SW 1271 (cell line): ENCODE data around the gene FAM184A.
"Not testable (repeated sequence)": the region's sequence is repeated elsewhere in the genome, so short reads cannot be mapped to it uniquely, and the experiment has no call there.

Experiments used
- DNase-seq, 2 experiments: peaks; one replicate each; lab custom pipeline; 2025; lab: John Stamatoyannopoulos, UW

FAM184A gene

DNA sequence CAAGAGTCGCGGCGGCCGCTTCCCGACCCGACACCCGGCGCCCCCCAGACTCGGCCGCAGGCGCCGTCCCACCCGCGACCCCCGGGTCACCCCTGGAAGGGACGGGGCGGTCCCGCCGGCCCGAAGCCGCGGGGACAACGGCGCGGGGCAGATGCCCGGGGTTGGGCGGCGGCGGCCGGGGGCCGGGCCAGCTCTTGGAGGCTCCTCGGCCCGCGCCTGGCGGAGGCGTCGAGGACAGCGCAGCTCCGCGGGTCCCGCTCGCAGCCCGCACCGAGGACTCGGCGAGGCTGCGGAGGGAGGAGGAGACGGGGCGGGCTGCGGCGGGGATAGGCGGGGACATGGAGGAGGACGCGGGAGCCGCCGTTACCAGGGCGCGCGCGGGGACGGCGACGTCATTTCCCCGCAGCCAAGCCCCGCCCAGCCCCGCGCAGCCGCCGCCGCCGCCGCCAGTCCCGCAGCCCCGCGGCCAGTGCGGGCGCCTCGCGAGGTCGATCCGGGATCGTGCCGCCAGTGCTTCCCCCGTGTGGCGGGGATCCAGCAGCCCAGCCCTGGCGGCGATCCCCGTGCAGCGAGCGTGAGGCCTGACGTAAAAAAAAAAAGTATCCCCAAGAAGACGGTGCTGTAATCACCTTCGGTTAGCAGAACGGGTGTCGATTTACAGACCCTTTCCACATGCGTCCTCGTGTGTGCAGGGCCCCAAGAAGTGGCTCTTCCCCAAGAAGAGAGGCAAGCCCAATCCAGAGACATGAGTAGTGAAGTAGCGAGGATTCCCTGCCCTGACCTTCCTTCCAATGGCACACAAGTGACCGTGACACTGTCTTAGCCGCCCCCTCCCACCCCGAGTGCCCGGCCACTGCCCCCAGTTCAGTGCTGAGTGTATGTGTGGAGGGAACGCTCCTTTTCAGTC lies at the start of gene FAM184A:
TSS of gene FAM184A (minus strand) at position 289 of the 907 bp plus-strand sequence. CDS start 365 bp downstream, outside the sequence.
- DNase-seq = peak; percentile 32 to 53

- no peak for DNase-seq
These were observed 49.2 kb upstream of the FAM184A start for GRCh38 chr6:119127627-119128026.

GRCh38 chr6:119126826-119127225 lies 48.4 kb upstream of the FAM184A start:
- no peak for DNase-seq

GRCh38 chr6:119126140-119126539 lies 47.7 kb upstream of the FAM184A start:
- DNase-seq = no peak

DNA sequence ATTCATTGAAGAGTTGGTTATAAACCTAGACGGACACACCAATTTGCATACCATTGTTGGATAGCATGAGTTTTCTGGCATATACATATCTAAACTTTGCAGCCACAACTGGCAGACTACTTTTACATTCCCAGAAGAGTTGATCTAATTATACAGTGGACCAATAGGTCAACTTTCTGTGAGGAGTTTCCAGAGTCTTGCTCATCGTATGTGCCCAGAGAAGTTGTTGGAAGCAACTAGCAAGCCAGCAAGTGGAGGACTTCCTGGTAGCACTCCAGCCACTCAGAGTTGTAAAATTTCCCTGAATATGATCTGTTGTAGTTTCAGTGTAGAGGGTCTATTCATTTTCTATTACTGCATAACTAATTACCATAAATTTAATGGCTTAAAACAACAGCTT lies 47.1 kb upstream of the FAM184A start:
- DNase-seq = no peak

GRCh38 chr6:119124079-119124824 lies 45.8 kb upstream of the FAM184A start:
- no peak for DNase-seq

DNA sequence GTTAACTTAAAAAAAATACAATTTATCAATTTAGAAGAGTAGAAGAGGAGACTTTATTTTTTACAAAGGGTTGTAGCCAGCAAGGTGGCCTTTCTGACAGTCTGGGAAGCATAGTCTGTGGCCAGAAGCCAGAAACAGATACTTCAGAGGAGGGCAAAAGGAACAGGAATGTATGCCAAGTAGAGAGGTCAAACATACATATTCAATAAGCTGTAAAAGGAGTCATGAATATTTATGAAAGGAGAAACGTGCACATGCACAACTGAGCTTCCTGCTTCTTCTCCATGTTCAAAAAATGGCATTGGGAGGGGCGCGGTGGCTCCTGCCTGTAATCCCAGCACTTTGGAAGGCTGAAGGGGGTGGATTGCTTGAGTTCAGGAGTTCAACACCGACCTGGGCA lies 43.9 kb upstream of the FAM184A start:
- no peak for DNase-seq

DNA sequence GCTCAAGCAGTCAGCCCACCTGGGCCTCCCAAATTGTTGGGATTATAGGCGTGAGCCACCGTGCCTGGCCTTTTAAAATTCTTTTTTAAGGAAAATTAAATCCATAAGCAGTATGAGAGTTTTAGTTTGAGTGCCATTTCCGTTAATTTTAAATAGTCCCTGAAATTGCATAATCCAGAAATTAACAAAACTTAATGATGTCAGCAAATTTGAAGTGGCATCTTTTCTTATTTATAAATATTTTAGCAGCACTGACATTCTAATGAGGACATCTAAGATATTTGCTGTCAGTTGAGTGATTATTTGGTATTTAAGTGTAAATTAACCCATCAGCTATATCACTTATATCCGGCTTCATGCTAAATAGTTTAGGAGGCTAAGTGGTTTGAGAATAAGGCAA lies 42.9 kb upstream of the FAM184A start:
- no peak for DNase-seq

- DNase-seq = no peak
These were observed 41.5 kb upstream of the FAM184A start for GRCh38 chr6:119119989-119120388.

DNA sequence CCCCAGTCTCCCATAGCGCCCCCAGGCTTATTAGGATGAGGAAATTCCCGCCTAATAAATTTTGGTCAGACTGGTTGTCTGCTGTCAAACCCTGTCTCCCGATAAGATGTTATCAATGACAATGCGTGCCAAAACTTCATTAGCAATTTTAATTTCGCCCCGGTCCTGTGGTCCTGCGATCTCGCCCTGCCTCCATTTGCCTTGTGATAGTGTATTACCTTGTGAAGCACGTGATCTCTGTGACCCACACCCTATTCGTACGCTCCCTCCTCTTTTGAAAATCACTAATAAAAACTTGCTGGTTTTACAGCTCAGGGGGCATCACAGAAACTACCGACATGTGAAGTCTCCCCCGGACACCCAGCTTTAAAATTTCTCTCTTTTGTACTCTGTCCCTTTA lies 40.6 kb upstream of the FAM184A start:
- DNase-seq = not testable (repeated sequence)

GRCh38 chr6:119116712-119117281 lies 38.3 kb upstream of the FAM184A start:
- DNase-seq = no peak

DNA sequence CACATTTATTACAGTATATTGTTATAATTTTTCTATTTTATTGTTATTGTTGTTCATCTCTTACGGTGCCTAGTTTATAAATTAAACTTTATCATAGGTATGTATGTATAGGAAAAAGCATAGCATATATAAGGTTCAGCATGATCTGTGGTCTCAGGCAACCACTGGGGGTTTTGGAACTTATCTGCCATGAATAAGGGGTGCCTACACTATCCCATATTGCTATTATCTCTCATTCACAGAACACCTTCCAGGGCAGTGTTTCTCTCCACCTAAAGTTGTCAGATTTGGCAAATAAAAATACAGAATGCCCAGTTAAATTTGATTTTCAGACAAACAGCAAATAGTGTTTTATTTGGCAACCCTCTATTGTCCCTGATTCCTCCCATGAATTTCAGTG lies 35.5 kb upstream of the FAM184A start:
- no peak for DNase-seq

DNA sequence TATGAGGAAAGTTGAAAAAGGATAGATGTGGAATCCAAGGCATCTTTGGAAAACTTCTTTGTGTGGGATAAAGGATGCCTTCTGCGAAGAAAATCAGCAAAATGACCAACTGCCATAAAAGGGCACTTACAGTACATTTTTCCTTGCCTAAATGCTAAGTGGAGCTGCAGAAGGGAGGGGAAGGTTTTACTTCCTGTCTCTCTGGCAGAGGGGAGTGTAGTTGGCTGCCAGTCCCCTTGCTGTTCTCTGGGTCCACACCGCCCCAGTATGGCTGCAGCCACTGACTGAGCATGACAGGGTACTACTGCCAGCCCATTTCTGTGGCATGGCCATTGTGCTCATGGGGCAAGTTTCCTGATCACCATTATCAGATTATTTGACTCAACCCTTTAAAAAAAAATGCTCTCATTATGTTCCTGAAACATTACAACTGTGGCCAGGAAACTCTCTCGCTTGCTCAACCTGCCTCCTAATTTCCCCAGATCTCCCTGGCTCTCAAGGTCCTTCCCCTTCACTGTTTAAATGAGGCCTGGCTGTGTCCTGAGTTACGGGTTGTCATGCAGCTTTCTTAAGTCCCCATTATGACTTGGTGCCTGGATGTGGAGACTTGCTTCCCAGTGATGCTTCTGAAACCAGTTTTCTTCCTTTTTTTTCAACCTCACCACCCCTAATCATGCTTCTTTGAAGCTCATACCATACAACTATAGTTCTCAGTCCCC lies 34.5 kb upstream of the FAM184A start:
- DNase-seq = no peak

- peak in 1 of 2 experiments; percentile 50 for DNase-seq
These were observed 32.4 kb upstream of the FAM184A start for GRCh38 chr6:119110601-119111548.

- DNase-seq = no peak
These were observed 31.3 kb upstream of the FAM184A start for GRCh38 chr6:119109654-119110325.

- no peak for DNase-seq
These were observed 29.6 kb upstream of the FAM184A start for GRCh38 chr6:119108076-119108475.

- no peak for DNase-seq
These were observed 26.8 kb upstream of the FAM184A start for GRCh38 chr6:119105282-119105681.

- no peak for DNase-seq
These were observed 24.4 kb upstream of the FAM184A start for GRCh38 chr6:119102901-119103300.

GRCh38 chr6:119100115-119100514 lies 21.7 kb upstream of the FAM184A start:
- no peak for DNase-seq

GRCh38 chr6:119097815-119098361 lies 19.4 kb upstream of the FAM184A start:
- not testable (repeated sequence) for DNase-seq
